ENCODE data around the gene ITGAD. TPM values are rescaled to one million over a fixed set of nuclear protein-coding genes. Genes with fewer than 3 reads are reported as not detected.

The ITGAD gene
- total RNA-seq, 1 donor from 2014 or later: 0.10 TPM

- DNase-seq: no peak
These were observed 27.8 kb upstream of the ITGAD start for GRCh38 chr16:31365131-31365865.

- no peak for DNase-seq
These were observed 25.3 kb upstream of the ITGAD start for GRCh38 chr16:31367853-31368252.

DNA sequence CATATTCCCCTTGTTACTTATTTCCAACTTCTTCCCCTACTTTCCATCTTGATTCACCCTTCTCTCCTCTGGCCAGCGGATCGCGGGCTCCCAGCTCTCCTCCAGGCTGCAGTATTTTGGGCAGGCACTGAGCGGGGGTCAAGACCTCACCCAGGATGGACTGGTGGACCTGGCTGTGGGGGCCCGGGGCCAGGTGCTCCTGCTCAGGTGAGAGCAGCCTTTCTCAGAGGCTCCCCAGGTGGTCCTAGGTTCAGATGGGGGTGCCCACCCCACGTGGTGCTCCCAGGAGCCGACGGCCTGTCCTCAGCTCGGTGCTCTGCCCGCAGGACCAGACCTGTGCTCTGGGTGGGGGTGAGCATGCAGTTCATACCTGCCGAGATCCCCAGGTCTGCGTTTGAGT lies 22.1 kb upstream of the ITGAD start:
- DNase-seq: no peak

DNA sequence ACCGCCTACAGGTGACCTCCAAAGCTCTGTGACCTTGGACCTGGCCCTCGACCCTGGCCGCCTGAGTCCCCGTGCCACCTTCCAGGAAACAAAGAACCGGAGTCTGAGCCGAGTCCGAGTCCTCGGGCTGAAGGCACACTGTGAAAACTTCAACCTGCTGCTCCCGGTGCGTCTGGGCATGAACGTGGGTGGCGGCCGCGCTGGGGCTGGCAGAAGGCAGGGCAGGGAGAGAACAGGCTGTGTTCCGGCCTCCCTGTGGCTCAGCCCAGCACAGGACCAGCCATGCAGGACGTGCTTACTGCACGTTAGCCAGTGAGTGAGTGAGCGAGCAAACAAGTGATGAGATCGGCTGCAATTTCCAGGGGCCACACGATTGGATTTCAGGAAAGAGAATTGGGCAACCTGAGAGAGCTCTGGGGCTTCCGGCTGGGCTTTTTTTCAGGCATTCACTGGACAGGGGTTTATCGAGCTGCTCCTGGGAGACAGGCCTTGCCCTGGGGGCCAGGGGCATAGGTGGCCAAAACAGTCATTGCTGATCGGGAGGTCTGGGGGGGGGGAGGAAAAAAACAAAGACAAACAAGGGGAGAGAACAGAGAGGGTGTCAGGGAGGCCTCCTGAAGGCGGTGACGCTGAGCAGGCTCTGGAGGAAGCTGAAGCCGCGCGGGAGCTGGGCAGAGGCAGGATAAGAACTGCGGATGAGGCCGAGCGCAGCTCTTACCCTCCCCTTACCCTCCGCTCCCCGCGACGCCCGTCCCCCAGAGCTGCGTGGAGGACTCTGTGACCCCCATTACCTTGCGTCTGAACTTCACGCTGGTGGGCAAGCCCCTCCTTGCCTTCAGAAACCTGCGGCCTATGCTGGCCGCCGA lies 21.3 kb upstream of the ITGAD start:
- no peak for DNase-seq

- DNase-seq: no peak
These were observed 19.9 kb upstream of the ITGAD start for GRCh38 chr16:31373235-31373634.

DNA sequence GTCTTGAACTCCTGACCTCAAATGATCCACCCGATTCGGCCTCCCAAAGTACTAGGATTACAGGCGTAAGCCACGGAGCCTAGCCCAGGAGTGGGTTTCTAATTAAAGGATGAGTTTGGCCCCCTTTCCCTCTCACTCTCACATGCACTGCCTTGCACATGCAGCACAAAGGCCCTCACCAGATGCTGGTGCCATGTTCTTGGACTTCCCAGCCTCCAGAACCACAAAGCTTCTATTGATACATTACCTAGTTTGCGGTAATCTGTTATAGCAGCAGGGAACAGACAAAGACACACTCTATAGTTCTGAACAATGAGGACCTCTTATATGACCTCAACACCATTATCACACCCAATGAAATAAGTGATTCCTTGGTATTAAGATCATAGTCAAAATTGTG lies 17.9 kb upstream of the ITGAD start:
- no peak for DNase-seq

- no peak for DNase-seq
These were observed 16.4 kb upstream of the ITGAD start for GRCh38 chr16:31376705-31377104.

DNA sequence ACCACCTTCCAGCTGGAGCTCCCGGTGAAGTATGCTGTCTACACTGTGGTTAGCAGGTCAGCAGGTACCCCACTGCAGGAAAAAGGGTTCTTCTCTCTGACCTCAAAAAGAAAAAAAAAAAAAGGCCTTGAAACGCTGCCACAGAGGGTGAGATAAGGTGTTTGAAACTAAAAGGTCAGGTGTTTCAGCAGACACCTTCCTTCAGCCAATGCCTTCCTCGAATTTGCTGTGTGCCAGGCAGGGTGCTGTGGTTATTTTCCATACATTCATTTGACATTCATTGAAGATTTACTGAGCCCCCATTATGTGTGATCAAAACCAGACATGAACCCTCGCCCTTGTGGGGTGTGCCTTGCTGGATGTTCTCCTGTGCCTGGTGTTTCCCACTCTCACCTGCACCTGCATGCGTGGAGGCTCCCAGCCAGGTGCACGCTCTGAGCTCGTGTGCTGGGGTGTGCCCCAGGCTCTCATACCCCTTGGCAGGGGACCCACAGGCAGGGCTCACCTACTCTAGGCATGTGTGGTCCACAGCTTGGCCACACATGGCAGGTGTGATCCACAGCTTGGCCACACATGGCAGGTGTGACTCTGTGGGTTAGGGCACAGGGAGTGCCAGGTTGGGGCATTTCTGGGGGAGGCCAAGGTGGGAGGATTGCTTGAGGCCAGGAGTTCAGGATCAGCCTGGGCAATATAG lies 15.8 kb upstream of the ITGAD start:
- DNase-seq: no peak

DNA sequence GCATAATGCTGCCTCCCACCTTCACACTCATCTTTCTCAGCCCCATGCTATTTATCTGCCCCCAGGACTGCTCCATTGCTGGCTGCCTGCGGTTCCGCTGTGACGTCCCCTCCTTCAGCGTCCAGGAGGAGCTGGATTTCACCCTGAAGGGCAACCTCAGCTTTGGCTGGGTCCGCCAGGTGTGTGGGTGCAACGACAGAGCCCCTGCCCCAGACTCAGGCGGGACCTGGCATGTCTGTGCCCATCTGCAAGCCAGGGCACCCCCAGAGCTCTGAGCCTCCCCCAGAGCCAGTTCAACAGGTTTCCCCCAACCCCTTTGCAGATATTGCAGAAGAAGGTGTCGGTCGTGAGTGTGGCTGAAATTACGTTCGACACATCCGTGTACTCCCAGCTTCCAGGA lies 12.9 kb upstream of the ITGAD start:
- no peak for DNase-seq

DNA sequence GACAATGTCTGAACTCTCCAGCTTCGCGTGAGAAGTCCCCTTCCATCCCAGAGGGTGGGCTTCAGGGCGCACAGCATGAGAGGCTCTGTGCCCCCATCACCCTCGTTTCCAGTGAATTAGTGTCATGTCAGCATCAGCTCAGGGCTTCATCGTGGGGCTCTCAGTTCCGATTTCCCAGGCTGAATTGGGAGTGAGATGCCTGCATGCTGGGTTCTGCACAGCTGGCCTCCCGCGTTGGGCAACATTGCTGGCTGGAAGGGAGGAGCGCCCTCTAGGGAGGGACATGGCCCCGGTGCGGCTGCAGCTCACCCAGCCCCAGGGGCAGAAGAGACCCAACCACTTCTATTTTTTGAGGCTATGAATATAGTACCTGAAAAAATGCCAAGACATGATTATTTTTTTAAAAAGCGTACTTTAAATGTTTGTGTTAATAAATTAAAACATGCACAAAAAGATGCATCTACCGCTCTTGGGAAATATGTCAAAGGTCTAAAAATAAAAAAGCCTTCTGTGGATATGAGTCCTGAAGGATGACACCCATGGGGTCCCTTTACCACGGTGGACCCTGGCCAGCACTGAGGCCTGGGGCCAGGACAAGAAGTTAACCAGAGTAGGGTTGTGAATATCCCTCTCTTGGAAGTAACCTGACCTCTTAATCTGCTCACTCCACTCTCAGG lies 10.5 kb upstream of the ITGAD start:
- DNase-seq: no peak

DNA sequence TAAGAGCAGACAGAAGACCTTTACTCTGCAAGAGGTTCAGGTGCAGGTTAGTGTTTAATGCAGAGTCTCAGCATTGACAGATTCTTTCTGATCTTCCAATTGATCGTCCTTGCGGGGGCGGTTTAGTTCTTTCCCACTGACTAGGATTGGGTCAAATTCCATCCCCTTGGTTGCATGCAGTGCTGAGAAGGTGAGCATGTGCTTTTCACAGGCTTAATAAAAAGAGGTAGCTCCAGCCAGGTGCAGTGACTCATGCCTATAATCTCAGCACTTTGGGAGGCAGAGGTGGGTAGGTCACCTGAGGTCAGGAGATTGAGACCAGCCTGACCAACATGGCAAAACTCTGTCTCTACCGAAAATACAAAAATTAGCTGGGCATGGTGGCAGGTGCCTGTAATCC lies 7.5 kb upstream of the ITGAD start:
- DNase-seq: no peak

- no peak for DNase-seq
These were observed 6.8 kb upstream of the ITGAD start for GRCh38 chr16:31386157-31386984.

- no peak for DNase-seq
These were observed 4.6 kb upstream of the ITGAD start for GRCh38 chr16:31388535-31388934.

GRCh38 chr16:31390504-31391041 lies 2.6 kb upstream of the ITGAD start:
- no peak for DNase-seq

DNA sequence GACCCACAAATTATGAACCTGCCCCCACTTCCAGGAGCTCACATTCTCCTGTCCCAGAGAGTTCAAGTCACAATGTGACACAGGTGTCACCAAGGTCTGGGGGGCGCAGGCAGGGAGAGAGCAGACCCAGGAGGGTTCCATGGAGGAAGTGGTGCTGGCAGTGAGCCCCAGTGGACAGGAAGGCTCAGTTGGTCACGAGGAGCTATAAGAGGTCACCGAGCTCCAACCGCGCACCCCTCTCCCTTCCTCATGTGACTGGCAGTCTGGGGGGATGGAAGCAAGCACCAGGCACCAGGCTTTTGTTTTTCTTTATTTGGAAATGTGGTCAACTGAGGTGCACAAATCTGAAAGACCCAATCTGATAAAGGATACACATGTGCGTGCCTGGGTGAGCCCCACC lies 2.5 kb downstream of the ITGAD start:
- no peak for DNase-seq

- no peak for DNase-seq
These were observed 4.0 kb downstream of the ITGAD start for GRCh38 chr16:31397096-31397660.

DNA sequence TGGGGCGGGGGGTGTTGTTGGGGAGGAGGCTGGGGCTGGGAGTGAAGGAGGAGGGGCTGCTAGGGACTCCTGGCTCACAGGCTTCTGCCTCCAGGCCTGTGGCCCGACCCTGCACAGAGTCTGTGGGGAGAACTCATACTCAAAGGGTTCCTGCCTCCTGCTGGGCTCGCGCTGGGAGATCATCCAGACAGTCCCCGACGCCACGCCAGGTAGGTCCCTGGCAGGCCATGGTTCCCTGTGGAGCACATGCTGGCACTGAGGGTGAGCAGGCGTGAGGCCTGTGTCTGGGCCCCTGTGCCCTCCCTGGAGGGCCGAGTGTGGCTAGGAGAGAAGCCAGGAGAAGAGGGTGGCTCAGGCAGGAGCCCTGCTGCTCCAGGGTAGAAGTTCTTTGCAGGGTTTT lies 4.6 kb downstream of the ITGAD start:
- no peak for DNase-seq

- no peak for DNase-seq
These were observed 7.1 kb downstream of the ITGAD start for GRCh38 chr16:31400191-31400590.

- DNase-seq: no peak
These were observed 8.3 kb downstream of the ITGAD start for GRCh38 chr16:31401436-31401835.

- no peak for DNase-seq
These were observed 9.6 kb downstream of the ITGAD start for GRCh38 chr16:31402687-31403086.
